ENCODE results near the gene CDKAL1. TPM values are rescaled to one million over a fixed set of nuclear protein-coding genes. Genes with fewer than 3 reads are reported as not detected.
A peak's percentile ranks its signal among the peaks of the same experiment; 100 is the strongest.

Gene CDKAL1
- total and polyA plus RNA-seq, 2 of the 8 experiments (the other 6 are each of a cell fraction or from before 2014, with no cell fraction given) = 8.4 to 24.6 TPM

GRCh38 chr6:20565342-20565741 lies 31.1 kb downstream of the CDKAL1 start:
- Histone ChIP-seq H3K79me2 (ENCODE audit: control insufficient read depth in 1 of 2, insufficient read depth in 2 of 2, low read length in 2 of 2) (no peaks in the 10 kb centered on the region), H4K20me1 (replicated peaks in 1 of 2; ENCODE audit: control insufficient read depth in 1 of 2, insufficient read depth in 2 of 2, low read length in 2 of 2) (no peaks in the 10 kb centered on the region), H3K4me3 (ENCODE audit: extremely low read depth in 1 of 4, insufficient read depth in 2 of 4, low read depth in 3 of 4, low read length in 4 of 4) (no peak overlapping the region), H3K9me3 (ENCODE audit: insufficient read depth in 2 of 2, low read depth in 1 of 2, low read length in 1 of 2) (no peaks in the 10 kb centered on the region), H3K27ac (ENCODE audit: low read depth, low read length) (no peak overlapping the region), H3K27me3 (replicated peaks in 1 of 4; ENCODE audit: control insufficient read depth in 3 of 4, extremely low read depth in 1 of 4, insufficient read depth in 3 of 4, low read length in 3 of 4) (no peaks in the 10 kb centered on the region), H2BK120ac (replicated peaks; ENCODE audit: low read depth, low read length) (no peak overlapping the region), H3K23ac (ENCODE audit: insufficient read length) (no peak overlapping the region), H2BK12ac (ENCODE audit: low read depth, low read length) (no peak overlapping the region), H3K9ac (replicated peaks in 1 of 4; ENCODE audit: extremely low read depth in 1 of 4, low read depth in 3 of 4, low read length in 3 of 4) (no peak overlapping the region), H2BK20ac (ENCODE audit: low read length) (no peak overlapping the region), H3K4me2 (ENCODE audit: insufficient read depth in 1 of 2, low read depth in 2 of 2, low read length in 2 of 2) (no peak overlapping the region), H3K79me1 (ENCODE audit: low read depth, low read length) (no peaks in the 10 kb centered on the region), H2BK5ac (ENCODE audit: low read depth, low read length) (no peak overlapping the region), H4K91ac (replicated peaks; ENCODE audit: insufficient read length, low read length) (no peak overlapping the region), H3K56ac (replicated peaks; ENCODE audit: insufficient read length, low read depth, low read length) (no peak overlapping the region), H3K14ac (ENCODE audit: insufficient read length) (no peak overlapping the region), H3K23me2 (ENCODE audit: low read depth, low read length) (no peaks in the 10 kb centered on the region), H3K18ac (ENCODE audit: extremely low read depth, low read length) (no peak overlapping the region), H2AFZ (ENCODE audit: low read length) (no peak overlapping the region), H4K8ac (ENCODE audit: extremely low read depth, insufficient read depth, low read length) (no peak overlapping the region), H2AK5ac (ENCODE audit: low read depth, low read length) (no peak overlapping the region), H3K4ac (replicated peaks; ENCODE audit: insufficient read length, low read depth, low read length) (no peak overlapping the region), H2BK15ac (ENCODE audit: low read length) (no peak overlapping the region), H3K4me1 (replicated peaks in 1 of 4; ENCODE audit: control insufficient read depth in 3 of 4, insufficient read depth in 4 of 4, low read length in 3 of 4) (peaks cover 0 to 5% (median 0%) of the 10 kb centered on the region in 4 experiments; a peak in 1 of 7 replicates), H3K36me3 (ENCODE audit: control insufficient read depth in 2 of 4, insufficient read depth in 4 of 4, low read length in 3 of 4) (no peaks in the 10 kb centered on the region), H4K5ac (ENCODE audit: insufficient read length, low read depth, low read length) (peak overlapping the region; percentile 5)
- no peak for DNase-seq (ENCODE audit: low read depth in 1 of 2, low spot score in 2 of 2)
- TF ChIP-seq MAX (IDR thresholded peaks at IDR 0.05) (no peak), NANOG (IDR thresholded peaks at IDR 0.05; ENCODE audit: insufficient read depth, low read depth, low read length, poor library complexity, severe bottlenecking) (no peak), EP300 (IDR thresholded peaks at IDR 0.05; ENCODE audit: borderline replicate concordance in 1 of 2, low read depth in 2 of 2, low read length in 2 of 2) (no peak), POU5F1 (IDR thresholded peaks at IDR 0.05; ENCODE audit: low read depth, low read length) (no peak), GABPA (IDR thresholded peaks at IDR 0.05; ENCODE audit: borderline replicate concordance, insufficient read depth, low read length) (no peak), POLR2A (IDR thresholded peaks at IDR 0.05; ENCODE audit: control extremely low read depth in 1 of 2, low read depth in 2 of 2, low read length in 2 of 2) (no peak), RFX5 (IDR thresholded peaks at IDR 0.05; ENCODE audit: borderline replicate concordance, low read depth, low read length) (no peak), SP2 (IDR thresholded peaks at IDR 0.05; ENCODE audit: low read length) (no peak), CEBPB (IDR thresholded peaks at IDR 0.05; ENCODE audit: low read depth, low read length) (no peak), RAD21 (IDR thresholded peaks at IDR 0.05 in 1 of 2, conservative IDR thresholded peaks at IDR 0.05 in 1 of 2; ENCODE audit: low read depth in 2 of 2, low read length in 2 of 2) (no peak), TEAD4 (IDR thresholded peaks at IDR 0.05; ENCODE audit: low read depth, low read length) (no peak), BACH1 (IDR thresholded peaks at IDR 0.05; ENCODE audit: low read length) (no peak), TAF7 (optimal IDR thresholded peaks at IDR 0.05; ENCODE audit: borderline replicate concordance, low read depth, low read length) (no peak)
- 78% methylated on average over 2 of the region's 2 CpGs; no CpG with 5 or more reads in 1 of the 2 experiments for WGBS, 2 experiments (ENCODE audit: extremely low coverage in 1 of 2, insufficient coverage in 1 of 2, insufficient read length in 1 of 2, insufficient replicate concordance in 2 of 2, low coverage in 1 of 2, low lambda C conversion rate in 2 of 2, missing lambda C conversion rate in 1 of 2)
- ChIA-PET POLR2A (ENCODE audit: partially characterized antibody) (no interaction called here), CTCF (ENCODE audit: partially characterized antibody) (interaction anchor here (0.5 to 2.8 kb wide), 9 partner anchors 9 to 1024 kb away, joined by 3 to 12 read pairs (median 5); no protein-coding TSS in a partner anchor)
- FAIRE-seq = no peak

All from H1 (cell line).